ENCODE results near the gene TAC3. TPM values are rescaled to one million over a fixed set of nuclear protein-coding genes. Genes with fewer than 3 reads are reported as not detected.
"Not testable (repeated sequence)": the region's sequence is repeated elsewhere in the genome, so short reads cannot be mapped to it uniquely, and the experiment has no call there.

TAC3 gene
- total RNA-seq, 1 experiment from 2014 or later: 3.1 TPM

- TF ChIP-seq CTCF (IDR thresholded peaks at IDR 0.05; ENCODE audit: insufficient read depth in 1 of 2, low read depth in 1 of 2, low read length in 1 of 2, severe bottlenecking in 1 of 2, unreplicated experiment in 1 of 2): no peak
- no TSS peak for BruUV-seq (replicated peaks)
- no peak overlapping the region for H3K4me3 Mint-ChIP-seq (ENCODE audit: unreplicated experiment)
- POLR2A ChIA-PET: no interaction called here
- no peak overlapping the region for H3K27ac Mint-ChIP-seq (ENCODE audit: unreplicated experiment)
- intact Hi-C loops (cut with micrococcal nuclease; ENCODE audit: unreplicated experiment): no loop called here
- CTCF ChIA-PET: interaction anchor here (1.1 kb wide), 1 partner anchor 12 kb away, joined by 3 read pairs; no protein-coding TSS in a partner anchor
- no peaks in the 10 kb centered on the region for H3K9me3 ChIP-seq
- no peaks in the 10 kb centered on the region for H3K9me3 Mint-ChIP-seq (ENCODE audit: unreplicated experiment)
- H3K4me1 ChIP-seq: no peaks in the 10 kb centered on the region
- DNase-seq: no peak
- H3K36me3 Mint-ChIP-seq (ENCODE audit: insufficient read depth, unreplicated experiment): peaks cover 36% of the 10 kb centered on the region
- no peaks in the 10 kb centered on the region for H3K27me3 ChIP-seq (replicated peaks; ENCODE audit: control insufficient read depth, insufficient read depth, low read length)
- no peak overlapping the region for H3K4me3 ChIP-seq (ENCODE audit: low read depth, low read length)
- H3K4me1 Mint-ChIP-seq (ENCODE audit: low read depth, unreplicated experiment): no peaks in the 10 kb centered on the region
- no peaks in the 10 kb centered on the region for H3K36me3 ChIP-seq (ENCODE audit: control insufficient read depth, insufficient read depth, low read length)
- no peaks in the 10 kb centered on the region for H3K27me3 Mint-ChIP-seq (ENCODE audit: insufficient read depth, unreplicated experiment)
Observed at GRCh38 chr12:57057067-57057751, 40.9 kb upstream of the TAC3 start.

- Mint-ChIP-seq H3K9me3 (ENCODE audit: unreplicated experiment) (no peaks in the 10 kb centered on the region), H3K27me3 (ENCODE audit: insufficient read depth, unreplicated experiment) (no peaks in the 10 kb centered on the region), H3K4me3 (ENCODE audit: unreplicated experiment) (no peak overlapping the region), H3K4me1 (ENCODE audit: low read depth, unreplicated experiment) (peaks cover 3% of the 10 kb centered on the region), H3K36me3 (ENCODE audit: insufficient read depth, unreplicated experiment) (peaks cover 30% of the 10 kb centered on the region), H3K27ac (ENCODE audit: unreplicated experiment) (no peak overlapping the region)
- Histone ChIP-seq H3K4me3 (ENCODE audit: low read depth, low read length) (no peak overlapping the region), H3K27me3 (replicated peaks; ENCODE audit: control insufficient read depth, insufficient read depth, low read length) (no peaks in the 10 kb centered on the region), H3K4me1 (no peaks in the 10 kb centered on the region), H3K36me3 (ENCODE audit: control insufficient read depth, insufficient read depth, low read length) (no peaks in the 10 kb centered on the region), H3K9me3 (no peaks in the 10 kb centered on the region)
- CTCF ChIA-PET: no interaction called here
- TF ChIP-seq CTCF (IDR thresholded peaks at IDR 0.05; ENCODE audit: insufficient read depth in 1 of 2, low read depth in 1 of 2, low read length in 1 of 2, severe bottlenecking in 1 of 2, unreplicated experiment in 1 of 2): no peak
- intact Hi-C loops (cut with micrococcal nuclease; ENCODE audit: unreplicated experiment): no loop called here
- DNase-seq: no peak
- POLR2A ChIA-PET: no interaction called here
- no TSS peak for BruUV-seq (replicated peaks)
Observed at GRCh38 chr12:57055824-57056223, 39.5 kb upstream of the TAC3 start.

- H3K9me3 ChIP-seq; H3K27ac Mint-ChIP-seq (ENCODE audit: unreplicated experiment); BruUV-seq (replicated peaks); intact Hi-C loops (cut with micrococcal nuclease; ENCODE audit: unreplicated experiment); H3K27me3 ChIP-seq (replicated peaks; ENCODE audit: control insufficient read depth, insufficient read depth, low read length); H3K36me3 ChIP-seq (ENCODE audit: control insufficient read depth, insufficient read depth, low read length); H3K4me3 ChIP-seq (ENCODE audit: low read depth, low read length); CTCF ChIA-PET; DNase-seq; H3K27me3 Mint-ChIP-seq (ENCODE audit: insufficient read depth, unreplicated experiment); POLR2A ChIA-PET; H3K9me3 Mint-ChIP-seq (ENCODE audit: unreplicated experiment); H3K4me3 Mint-ChIP-seq (ENCODE audit: unreplicated experiment): not testable (repeated sequence)
- peaks cover 22% of the 10 kb centered on the region for H3K4me1 Mint-ChIP-seq (ENCODE audit: low read depth, unreplicated experiment)
- H3K4me1 ChIP-seq: peaks cover 18% of the 10 kb centered on the region
- H3K36me3 Mint-ChIP-seq (ENCODE audit: insufficient read depth, unreplicated experiment): peaks cover 19% of the 10 kb centered on the region
Observed at GRCh38 chr12:57053901-57054300, 37.6 kb upstream of the TAC3 start.

GRCh38 chr12:57053146-57053545, 36.8 kb upstream of the TAC3 start:
- BruUV-seq (replicated peaks); H3K27ac Mint-ChIP-seq (ENCODE audit: unreplicated experiment); CTCF ChIA-PET; H3K9me3 Mint-ChIP-seq (ENCODE audit: unreplicated experiment); DNase-seq; H3K27me3 ChIP-seq (replicated peaks; ENCODE audit: control insufficient read depth, insufficient read depth, low read length); H3K36me3 ChIP-seq (ENCODE audit: control insufficient read depth, insufficient read depth, low read length); H3K9me3 ChIP-seq; POLR2A ChIA-PET; H3K4me3 Mint-ChIP-seq (ENCODE audit: unreplicated experiment); H3K4me3 ChIP-seq (ENCODE audit: low read depth, low read length); intact Hi-C loops (cut with micrococcal nuclease; ENCODE audit: unreplicated experiment); H3K27me3 Mint-ChIP-seq (ENCODE audit: insufficient read depth, unreplicated experiment): not testable (repeated sequence)
- Mint-ChIP-seq H3K36me3 (ENCODE audit: insufficient read depth, unreplicated experiment) (peaks cover 11% of the 10 kb centered on the region), H3K4me1 (ENCODE audit: low read depth, unreplicated experiment) (peaks cover 28% of the 10 kb centered on the region)
- peaks cover 22% of the 10 kb centered on the region for H3K4me1 ChIP-seq

Data from Caco-2 (cell line).